Activated CD8-positive, alpha-beta T cell treated with anti-CD3 and anti-CD28 coated beads for 36 hours (primary cell): ENCODE data around the gene SPATA31D1. TPM values are rescaled to one million over a fixed set of nuclear protein-coding genes. Genes with fewer than 3 reads are reported as not detected.

Experiments used
- total RNA-seq, 2 experiments: library from RNA; stranded (reverse); gene quantifications; one replicate each; pipeline ENCODE4 v1.2.3, GENCODE V29; 2021

The SPATA31D1 gene
- total RNA-seq, 2 experiments from 2014 or later = not detected

Other genes starting within 250 kb of the SPATA31D1 start
- not detected for gene SPATA31D4, start 60.3 kb upstream of the SPATA31D1 start, total RNA-seq
- not detected for gene SPATA31D3, start 45.3 kb upstream of the SPATA31D1 start, total RNA-seq